NCI-H510A treated with DMSO at 0.1 percent for 48 hours (cell line): Measurements from ENCODE around the gene HOGA1.
"Not testable (repeated sequence)": the region's sequence is repeated elsewhere in the genome, so short reads cannot be mapped to it uniquely, and the experiment has no call there.

Experiments used
- DNase-seq: peaks from one replicate; lab custom pipeline; 2025; lab: John Stamatoyannopoulos, UW

The HOGA1 gene

DNA sequence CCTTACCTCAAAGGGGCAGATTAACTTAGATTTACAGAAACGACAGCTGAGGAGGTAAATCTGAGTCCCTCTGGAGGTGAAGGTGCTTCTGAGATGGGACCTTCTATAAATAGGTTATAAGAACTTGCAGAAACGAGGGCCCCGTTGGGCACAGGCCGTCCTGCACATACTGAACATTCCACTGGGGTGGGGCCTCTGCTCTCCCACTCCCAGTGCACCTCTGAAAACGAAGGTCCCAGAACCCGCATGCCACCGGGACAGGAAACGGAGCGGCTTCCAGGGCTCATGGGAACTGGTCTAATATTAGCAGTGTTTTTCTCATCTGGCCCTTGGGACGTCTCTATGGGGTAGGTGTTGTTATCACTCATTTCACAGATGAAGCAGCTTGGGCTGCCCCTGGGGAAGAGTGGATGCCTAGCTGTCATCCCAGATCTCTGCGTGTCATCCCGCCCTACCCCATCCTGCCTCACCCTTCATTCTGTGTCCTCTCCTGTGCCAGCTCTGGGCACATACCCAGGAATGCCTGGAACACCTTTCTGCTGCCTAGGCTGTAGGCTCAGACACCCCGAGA is 24.9 kb downstream of the HOGA1 start:
- DNase-seq = no peak

DNA sequence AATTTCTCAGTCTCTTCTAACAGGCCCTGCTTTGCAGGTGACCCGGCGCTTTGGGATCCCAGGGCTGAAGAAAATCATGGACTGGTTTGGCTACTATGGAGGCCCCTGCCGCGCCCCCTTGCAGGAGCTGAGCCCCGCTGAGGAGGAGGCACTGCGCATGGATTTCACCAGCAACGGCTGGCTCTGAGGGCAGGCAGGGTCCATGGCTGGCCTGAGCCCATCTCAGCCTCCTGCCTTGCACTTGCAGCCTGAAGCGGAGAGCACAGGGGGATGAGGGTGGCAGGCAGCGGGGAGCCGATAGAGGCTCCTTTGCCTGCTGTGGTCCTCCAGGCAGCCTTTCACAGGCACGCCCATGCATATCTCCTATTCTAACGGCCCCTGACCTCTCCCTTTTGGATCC is 27.3 kb downstream of the HOGA1 start:
- DNase-seq = no peak

DNA sequence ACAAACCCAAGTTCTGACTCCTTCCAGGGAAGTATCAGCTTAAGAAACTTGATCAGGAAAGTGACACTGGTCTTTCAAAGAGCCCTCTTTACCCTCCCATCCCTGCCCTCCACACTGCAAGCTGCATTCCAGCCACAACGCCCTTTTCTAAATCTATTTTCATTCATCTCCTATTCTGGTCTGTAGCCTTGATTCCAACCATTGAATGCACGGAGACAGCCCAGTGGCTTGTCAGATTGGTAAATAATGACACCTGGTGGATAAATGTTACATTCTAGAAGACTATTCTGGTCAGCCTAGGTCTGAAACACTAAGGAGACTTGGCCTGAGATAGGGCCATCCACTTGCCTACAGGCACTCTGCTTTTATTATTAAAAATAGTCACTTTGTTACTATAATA is 28.2 kb downstream of the HOGA1 start:
- peak; percentile 41 for DNase-seq

DNA sequence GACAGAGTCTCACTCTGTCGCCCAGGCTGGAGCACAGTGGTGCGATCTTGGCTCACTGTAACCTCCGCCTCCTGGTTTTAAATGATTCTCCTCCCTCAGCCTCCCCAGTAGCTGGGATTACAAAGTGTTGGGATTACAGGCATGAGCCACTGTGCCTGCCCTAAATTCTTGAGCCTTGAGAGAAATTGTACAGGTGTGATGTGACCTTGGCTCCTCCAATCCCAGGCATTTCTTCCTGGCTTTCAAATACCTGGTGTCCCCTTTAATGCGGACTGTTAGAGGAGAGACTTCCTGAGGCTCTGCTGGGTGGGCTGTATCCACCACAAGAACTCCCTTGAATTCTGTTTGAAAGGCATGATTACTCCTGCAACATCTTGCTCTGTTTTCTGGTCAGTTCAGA is 34.1 kb downstream of the HOGA1 start:
- DNase-seq = no peak

DNA sequence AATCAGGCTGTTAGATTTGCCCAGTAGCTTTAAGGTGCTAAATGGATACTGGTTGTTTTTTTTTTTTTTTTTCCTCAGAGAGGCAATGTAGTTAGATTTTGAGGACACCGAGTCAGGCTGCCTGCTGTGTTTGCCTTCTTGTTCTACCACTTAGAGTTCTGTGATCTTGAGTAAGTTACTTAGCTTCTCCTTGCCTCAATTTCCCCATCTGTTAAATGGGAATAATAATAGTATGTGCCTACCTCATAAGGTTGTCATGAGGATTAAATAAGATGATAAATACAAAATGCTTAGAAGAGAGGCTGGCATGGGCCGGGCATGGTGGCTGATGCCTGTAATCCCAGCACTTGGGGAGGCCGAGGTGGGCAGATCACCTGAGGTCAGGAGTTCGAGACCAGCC is 34.5 kb downstream of the HOGA1 start:
- DNase-seq = no peak

DNA sequence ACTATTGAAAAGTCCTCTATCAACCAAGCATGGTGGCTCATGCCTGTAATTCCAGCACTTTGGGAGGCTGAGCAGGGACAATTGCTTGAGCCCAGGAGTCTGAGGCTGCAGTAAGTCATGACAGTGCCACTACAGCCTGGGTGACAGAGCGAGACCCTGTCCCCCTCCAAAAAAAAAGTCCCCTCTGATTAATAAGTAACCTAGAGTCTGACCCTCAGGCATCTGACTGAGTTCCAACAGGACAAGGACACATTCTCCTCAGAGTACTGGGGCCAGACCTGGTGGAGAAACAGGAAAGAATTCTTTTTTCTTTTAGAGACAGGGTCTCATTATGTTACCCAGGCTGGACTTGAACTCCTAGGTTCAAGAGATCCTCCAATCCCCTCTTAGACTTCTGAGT is 39.1 kb downstream of the HOGA1 start:
- DNase-seq = no peak

DNA sequence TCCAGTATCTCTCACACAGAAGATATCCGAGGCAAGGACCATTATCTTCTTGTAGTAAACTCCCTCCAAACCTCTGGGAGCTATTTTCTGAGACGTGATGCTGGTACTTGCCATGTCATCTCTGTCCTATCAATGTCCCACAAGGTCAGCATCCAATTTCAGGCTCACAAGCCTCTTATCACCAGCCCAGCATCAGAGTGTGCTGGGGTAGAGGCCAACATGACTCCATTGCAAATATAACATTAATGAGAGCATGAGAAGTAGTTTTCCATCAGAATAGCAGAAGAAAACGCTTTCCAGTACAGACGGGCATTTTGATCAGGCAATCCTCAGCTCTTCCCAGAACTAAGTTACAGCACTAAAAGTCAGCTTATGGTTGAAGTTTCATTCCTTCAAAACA is 43.5 kb downstream of the HOGA1 start:
- DNase-seq = no peak

DNA sequence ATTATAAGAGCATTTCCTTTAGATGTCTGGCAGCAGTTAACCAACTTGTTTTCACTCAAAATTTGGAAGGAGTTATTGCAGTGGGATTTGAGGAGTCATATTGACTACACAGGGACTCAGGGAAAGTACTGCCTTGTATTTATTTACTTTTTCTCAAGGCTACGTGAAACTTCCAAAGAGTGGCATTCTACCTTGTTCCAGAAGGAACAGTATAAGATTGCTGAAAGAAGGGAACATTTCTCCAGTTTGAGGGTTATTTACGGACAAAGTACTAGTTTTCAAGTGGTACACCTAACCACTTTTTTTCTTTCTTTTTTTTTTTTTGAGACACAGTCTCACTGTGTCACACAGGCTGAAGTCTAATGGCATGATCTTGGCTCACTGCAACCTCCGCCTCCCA is 44.0 kb downstream of the HOGA1 start:
- no peak for DNase-seq

DNA sequence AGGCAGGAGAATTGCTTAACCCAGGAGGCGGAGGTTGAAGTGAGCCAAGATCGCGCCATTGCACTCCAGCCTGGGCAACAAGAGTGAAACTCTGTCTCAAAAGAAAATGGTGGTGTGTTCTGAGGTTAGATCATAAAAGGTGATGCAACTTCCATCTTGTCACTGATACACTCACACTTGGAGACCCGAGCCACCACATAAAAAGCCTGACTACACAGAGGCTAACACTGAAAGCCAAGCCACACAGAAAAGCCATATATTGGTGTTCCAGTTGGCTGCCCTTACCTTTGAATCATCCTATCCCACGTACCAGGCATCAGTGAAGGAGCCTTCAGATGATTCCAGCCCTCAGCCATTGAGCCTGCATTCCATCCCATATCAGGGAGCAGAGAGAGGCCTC is 45.1 kb downstream of the HOGA1 start:
- DNase-seq = no peak

DNA sequence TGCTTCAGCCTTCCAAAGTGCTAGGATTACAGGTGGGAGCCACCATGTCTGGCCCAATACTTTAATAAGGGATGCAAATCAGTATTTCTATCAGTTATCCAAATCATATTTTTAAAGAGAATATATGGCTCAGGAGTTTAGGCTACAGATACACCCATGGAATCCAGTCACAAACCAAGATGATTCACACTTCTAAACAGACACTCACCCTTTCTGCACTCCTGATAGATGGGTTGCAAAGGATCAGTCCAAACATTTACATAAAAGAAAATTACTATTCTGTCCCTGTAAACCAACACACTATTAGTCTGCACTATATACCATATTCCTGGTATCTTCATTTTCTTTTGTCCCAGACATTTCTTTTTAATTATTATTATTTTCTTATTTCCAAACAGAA is 46.9 kb downstream of the HOGA1 start:
- no peak for DNase-seq

DNA sequence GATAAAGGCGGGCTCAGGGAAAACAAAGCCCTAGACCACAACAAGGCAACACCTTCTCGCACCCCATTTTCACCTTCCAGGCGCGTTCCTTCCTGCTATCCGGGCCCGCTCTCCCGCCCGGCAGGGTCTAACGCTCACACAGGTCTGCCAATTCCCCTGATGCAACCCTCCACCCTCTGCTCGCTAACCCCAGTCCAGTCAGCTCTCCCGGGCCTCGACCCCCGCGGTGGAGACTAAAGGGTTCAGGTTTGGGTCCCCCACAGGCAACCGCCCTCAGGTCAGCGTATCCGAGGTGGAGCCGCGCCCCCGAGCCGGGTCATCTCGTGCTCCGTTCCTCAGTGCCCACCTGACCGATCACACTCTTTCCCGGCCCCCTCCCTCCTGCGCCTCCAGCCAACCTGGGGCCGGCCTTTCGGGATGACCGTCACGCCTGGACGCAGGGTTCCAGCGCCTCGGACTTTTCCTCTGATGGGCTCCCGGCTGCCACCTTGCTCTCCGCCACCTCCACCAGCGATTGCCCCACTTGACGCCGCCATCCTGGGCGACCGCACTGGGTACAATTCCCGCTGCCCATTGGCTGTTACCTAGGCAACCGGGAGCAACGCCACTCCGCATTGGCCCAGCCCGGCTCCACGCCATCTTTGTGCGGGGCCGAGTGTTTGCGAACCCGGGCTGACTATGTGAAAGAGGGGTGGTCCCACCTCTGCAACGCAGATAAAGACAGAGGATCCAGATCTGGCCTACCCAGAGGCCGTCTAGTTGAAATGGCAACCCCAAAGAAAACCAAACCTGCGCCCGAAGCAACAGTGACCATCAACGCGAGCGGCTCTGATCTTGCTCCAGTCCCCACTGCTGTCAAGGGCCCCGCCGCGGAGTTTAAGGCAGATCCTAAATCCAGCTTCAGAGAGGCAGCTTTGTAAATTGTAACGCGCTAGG is 49.0 kb downstream of the HOGA1 start, which contains the start of gene MORN4:
Gene MORN4 (minus strand): TSS at position 552 of the 936 bp plus-strand sequence. CDS start 13,847 bp downstream, outside the sequence.
- peak; percentile 97 for DNase-seq

DNA sequence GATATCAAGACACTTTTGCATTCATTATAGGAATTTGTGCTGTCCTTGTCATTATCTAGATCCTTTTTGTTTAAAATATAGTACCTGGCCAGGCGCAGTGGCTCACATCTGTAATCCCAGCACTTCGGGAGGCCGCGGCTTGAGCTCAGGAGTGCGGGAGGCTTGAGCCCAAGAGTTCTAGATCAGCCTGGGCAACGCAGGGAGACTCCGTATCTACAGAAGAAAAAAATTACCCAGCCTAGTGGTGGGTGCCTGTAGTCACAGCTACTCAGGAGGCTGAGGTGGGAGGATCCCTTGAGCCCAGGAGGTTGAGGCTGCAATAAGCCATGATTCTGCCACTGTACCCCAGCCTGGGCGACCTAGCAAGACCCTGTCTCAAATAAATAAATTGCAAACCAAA is 49.7 kb downstream of the HOGA1 start:
- peak; percentile 62 for DNase-seq

DNA sequence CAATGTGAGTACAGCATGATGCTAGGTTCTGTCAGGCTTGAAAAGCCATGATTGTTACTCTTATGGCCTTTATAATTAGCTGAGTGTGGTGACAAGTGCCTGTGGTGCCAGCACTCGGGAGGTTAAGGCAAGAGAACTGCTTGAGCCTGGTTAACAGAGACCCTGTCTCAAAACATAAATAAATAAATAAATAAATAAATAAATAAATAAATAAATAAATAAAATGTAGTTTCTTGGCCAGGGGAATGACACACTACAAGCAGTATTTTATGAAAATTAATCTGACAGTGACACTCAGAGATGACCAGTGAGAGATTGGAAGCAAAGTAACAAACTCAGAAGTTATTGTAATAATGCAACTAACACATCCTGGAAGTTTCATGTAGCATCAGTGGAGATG is 51.4 kb downstream of the HOGA1 start:
- no peak for DNase-seq

DNA sequence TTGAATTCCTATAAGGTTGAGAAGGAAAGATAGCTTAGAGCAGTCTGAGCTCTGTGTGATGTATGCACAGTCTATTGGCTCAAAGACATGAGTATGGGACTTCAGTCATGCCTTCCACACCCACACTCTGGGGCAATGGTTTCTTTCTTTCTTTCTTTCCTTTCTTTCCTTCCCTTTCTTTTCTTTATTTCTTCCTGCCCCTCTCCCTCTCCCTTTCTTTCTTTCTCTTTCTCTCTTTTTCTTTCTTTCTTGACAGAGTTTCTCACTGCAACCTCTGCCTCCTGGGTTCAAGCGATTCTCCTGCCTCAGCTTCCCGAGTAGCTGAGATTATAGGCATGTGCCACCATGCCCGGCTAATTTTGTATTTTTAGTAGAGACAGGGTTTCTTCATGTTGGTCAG is 54.9 kb downstream of the HOGA1 start:
- not testable (repeated sequence) for DNase-seq

DNA sequence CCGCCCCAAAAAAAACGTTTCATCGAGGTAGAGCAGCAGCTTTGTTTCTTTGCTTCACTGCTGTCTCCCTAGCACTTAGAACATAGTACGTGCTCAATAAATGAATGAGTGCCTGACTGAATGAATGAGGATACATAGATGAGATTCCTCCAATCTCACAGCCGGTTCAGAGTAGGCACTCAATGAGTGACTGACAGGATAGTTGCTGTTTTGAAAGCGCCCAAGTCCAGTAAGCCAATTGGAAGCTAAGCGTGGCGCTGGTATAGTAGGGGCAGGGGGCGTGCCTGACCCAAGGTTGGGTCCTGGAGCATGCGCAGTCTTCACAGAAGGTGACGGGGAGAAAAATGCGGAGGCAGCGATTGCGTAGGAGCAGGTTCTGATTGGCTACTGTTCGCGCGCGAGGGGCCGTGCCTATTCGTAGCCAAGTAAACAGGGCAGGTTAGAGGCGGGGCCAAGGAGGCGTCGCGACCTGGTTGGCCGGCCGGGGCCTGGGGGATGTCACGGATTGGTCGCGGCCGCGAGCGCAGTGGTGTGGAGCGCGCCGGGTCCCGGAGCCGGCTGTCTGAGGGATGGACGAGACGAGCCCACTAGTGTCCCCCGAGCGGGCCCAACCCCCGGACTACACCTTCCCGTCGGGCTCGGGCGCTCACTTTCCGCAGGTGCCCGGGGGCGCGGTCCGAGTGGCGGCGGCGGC is 56.1 kb downstream of the HOGA1 start, which contains the start of gene PI4K2A:
Gene PI4K2A (plus strand): TSS at position 498 of the 694 bp plus-strand sequence. CDS start 72 bp downstream, at position 570.
- DNase-seq = peak; percentile 98

DNA sequence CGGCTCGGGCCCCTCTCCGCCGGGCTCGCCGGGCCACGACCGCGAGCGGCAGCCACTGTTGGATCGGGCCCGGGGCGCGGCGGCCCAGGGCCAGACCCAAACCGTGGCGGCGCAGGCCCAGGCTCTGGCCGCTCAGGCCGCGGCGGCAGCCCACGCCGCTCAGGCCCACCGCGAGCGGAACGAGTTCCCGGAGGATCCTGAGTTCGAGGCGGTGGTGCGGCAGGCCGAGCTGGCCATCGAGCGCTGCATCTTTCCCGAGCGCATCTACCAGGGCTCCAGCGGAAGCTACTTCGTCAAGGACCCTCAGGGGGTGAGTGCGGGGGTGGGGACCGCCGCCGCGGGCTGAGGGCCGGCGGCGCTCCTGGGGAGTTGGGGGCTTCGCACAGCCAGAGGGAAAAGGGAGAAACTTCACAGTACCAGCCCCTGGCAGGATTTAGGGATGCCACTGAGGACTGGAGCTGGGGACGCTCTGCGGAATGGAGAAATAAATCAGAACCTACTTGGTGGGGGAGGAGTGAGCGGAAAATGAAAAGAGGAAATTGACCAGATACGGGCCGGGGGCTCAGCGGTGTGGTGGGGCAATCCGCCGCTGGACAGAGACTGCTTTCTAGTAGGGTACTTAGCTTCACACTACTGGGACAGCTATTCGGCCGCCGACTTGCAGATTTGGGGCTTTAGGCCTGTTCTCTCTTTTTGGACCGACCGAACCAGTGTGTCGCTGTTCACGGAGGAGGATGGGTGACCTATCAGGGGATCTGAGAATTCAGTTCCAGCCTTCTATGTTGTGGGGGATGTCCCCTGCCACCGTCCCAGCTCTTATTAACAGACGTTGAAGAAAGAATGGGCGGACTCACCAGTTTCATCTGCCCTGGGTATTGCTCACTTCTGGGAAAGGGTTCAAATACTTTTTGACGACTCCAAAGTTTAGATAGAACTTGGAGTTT is 57.0 kb downstream of the HOGA1 start:
- DNase-seq = peak; percentile 13

DNA sequence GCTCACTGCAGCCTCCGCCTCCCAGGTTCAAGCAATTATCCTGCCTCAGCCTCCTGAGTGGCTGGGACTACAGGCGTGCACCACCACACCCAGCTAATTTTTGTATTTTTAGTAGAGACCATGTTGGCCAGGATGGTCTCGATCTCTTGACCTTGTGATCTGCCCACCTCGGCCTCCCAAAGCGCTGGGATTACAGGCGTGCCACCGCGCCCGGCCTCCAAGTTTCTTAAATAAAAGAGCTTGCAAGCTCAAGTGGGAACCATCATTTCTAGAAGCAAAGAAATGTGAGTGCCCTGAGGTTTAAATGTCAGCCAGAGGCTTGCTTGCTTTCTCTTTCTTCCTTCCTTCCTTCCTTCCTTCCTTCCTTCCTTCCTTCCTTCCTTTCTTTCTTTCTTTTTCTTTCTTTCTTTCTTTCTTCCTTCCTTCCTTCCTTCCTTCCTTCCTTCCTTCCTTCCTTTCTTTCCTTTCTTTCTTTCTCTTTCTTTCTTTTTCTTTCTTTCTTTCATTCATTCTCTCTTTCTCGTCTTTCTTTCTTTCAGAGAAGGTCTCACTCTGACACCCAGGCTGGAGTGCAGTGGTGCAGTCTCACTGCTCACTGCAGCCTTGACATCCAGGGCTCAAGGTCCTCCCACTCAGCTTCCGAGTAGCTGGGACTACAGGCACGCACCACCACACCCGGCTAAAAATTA is 58.4 kb downstream of the HOGA1 start:
- DNase-seq = not testable (repeated sequence)

DNA sequence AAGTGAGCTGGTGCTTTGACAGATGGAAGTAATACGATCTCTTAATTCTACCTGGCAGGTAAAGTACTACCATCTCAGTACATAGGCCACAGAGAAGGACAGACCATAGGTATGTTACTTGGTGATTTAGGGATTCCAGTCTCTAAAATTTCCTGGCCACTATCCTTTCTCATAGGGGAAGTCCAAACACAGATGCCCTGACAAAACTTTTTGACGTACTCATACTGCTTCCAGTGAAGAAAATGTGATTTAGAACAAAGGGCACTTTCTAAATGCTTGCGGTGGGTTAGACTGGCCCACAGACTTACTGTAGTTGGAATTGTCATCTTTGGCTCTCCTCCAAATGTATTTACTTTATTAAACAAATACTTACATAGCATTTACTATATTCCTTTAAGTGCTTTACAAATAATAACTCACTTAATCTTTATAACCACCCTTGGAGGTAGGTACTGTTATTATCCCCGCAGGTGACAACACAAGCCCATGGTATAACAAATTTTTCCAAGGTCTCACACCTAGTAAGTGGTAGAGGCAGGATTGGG is 59.3 kb downstream of the HOGA1 start:
- peak; percentile 18 for DNase-seq

DNA sequence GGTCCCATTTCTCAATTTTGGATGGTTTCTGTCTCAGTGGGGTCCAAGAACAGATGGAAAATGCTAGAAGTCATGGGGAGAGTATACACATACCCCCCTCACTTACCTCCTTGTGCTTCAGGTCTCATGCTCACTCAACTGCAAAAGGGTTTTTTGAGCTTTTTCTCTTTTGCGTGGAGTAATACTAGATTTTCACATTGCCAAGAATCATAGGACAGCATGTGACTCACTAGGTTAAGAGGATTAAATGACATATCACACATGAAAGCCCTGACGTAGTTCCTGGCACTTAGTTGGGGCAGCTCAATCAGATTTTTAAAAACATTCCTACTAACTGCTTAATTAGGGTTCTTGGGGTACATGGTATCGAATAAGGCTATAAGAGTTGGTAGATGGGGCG is 60.7 kb downstream of the HOGA1 start:
- no peak for DNase-seq

DNA sequence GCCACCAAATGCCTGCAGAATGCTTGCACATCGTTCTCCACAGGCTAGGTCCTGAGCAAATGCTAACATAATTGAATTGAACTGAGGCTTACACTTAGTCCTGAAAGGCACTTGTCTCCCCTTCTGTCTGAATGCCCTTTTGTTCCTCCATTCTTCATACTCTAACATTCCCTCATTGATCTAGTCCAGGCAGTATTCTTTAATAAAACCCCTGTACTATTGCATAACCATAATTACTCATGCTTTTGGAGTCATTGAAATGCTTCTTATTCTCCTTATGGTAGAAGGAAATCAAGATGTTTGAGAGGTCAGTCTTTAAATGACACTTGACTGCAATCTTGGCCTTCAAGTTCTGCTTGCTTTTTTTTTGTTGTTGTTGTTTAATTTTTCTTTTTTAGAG is 63.4 kb downstream of the HOGA1 start:
- DNase-seq = no peak
